Umbilical cord (tissue), 2 donors: ENCODE results near the gene PLEKHA3. TPM values are rescaled to one million over a fixed set of nuclear protein-coding genes. Genes with fewer than 3 reads are reported as not detected.
A peak's percentile ranks its signal among the peaks of the same experiment; 100 is the strongest.
"Not testable (repeated sequence)": the region's sequence is repeated elsewhere in the genome, so short reads cannot be mapped to it uniquely, and the experiment has no call there.

ENCODE experiments used
- DNase-seq: peaks from one replicate; pipeline ENCODE4 v3.0.0-alpha.2; 2015; ENCODE audit warnings: low spot score
- total RNA-seq: library from RNA; depleted of rRNA; stranded (reverse); fragments of >200 nt; gene quantifications from one replicate; pipeline ENCODE4 v1.2.3, GENCODE V29; 2014; ENCODE audit warnings: low replicate concordance; ENCODE audit not compliant: insufficient read depth

Gene PLEKHA3
- 19.0 TPM for total RNA-seq

DNA sequence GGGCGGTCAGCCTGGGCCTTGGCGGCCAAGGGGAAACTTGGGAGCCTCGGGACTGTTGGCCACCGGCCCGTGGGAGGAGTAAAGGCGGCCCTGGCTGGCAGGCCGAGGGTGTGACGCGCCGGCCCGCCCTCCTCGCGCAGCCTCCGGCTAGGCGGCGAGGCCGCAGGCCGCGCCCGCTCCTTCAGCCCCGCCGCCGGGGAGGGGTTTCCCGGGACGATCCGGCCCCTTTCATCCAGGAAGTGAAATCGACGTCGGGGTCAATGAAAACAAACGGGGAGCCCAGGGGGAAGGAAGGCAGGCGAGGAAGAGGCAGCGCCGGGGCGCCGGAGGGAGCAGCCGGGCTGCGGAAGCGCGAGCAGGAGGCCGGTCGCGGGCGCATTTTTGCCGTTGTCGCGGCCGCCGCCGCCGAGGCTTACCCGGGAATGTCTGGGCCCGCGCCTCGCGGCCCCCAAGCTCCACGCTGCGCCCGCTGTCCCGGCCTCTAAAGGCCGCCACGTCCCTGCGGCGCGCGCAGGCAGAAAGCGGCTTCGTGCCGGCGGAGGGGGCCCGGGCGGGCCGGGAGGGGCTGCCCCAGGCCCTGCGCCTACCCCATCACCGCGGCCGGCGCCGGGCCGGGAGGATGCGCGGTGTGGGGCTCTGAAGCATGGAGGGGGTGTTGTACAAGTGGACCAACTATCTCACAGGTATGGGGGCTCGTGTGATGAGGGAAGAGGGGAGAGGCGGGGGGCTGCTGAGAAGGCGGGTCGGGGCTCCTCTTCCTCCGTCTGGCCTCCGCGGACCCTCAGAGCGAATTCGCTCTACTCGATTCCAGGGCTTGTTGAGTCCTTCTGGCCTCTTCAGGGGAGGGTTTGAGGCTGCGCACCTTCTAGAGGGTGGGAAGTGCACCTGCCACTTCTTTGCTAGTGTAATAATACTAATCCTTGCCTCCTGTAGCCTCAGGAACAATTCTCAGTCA, at the start of gene PLEKHA3:
TSS of gene PLEKHA3 (plus strand) at position 231 of the 955 bp plus-strand sequence. CDS start at position 644, 413 bp downstream.
- peak; percentile 97 for DNase-seq

DNA sequence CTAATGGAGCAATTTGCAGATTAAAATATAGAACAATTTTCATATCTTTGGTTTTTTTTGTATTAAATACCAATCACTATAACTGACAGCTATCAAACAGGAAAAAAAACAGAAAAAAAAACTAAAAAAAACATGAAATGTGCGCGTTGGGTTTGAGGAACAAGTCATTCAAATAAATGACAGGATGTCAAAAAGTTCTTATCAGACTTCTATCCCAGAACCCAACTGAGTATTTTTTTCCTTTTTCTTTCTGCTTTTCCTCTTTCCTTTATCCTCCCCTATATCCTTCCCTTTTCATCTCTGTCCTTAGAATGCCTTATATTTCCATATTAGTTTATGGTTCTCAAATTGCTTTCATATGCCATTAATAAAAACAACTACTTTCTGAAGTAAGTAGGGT, 43.6 kb upstream of the PLEKHA3 start:
- DNase-seq: no peak

DNA sequence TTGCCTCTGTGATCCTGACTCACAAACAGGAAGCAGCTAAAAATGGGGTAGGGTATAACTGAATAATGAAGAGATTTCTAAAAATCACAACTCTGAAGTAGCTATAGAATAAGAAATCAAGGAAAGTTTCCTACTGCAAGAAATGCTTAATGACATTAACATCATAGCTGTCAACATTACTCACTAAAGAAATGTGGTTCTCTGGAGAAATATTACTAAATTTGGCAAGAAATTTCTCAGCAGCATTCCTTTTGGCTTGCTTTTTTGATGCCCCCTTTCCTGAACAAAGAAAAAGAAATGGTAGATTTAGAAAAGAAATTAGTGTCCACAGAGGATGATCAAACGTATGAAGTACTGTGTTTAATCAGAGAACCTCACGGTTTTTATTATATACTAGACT, 38.8 kb upstream of the PLEKHA3 start:
- no peak for DNase-seq

DNA sequence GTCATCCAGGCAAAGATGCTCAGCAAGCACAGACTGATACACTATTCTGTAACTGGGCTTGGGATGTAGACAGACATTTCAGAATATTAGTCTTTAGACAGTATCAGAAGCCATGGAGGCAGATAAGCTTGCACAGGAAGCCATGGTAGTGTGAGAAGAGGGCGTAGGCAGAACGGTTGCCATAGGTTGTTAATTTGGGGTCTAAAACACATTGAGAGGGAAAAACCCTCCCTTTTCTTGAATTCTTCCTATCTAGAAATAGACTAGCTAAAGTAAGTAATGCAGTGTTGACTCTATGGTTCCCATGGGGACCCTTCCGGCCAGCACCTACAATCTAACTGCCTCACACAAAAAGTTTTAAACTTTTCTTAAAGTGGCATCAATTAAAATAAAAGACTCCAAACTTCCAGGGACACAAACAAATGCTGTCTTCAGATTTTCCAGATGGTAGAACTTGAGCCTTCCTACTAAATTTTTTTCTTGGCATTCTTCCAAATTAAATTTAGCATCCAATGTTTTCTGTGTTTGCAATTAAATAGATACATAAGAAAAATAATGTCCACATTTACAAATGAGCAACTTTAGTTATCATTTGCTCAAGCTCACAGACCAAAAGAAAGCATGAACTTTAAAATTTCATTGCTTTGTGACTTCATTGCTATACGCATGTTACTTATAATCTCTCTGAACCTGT, 31.1 kb upstream of the PLEKHA3 start:
- DNase-seq: no peak

DNA sequence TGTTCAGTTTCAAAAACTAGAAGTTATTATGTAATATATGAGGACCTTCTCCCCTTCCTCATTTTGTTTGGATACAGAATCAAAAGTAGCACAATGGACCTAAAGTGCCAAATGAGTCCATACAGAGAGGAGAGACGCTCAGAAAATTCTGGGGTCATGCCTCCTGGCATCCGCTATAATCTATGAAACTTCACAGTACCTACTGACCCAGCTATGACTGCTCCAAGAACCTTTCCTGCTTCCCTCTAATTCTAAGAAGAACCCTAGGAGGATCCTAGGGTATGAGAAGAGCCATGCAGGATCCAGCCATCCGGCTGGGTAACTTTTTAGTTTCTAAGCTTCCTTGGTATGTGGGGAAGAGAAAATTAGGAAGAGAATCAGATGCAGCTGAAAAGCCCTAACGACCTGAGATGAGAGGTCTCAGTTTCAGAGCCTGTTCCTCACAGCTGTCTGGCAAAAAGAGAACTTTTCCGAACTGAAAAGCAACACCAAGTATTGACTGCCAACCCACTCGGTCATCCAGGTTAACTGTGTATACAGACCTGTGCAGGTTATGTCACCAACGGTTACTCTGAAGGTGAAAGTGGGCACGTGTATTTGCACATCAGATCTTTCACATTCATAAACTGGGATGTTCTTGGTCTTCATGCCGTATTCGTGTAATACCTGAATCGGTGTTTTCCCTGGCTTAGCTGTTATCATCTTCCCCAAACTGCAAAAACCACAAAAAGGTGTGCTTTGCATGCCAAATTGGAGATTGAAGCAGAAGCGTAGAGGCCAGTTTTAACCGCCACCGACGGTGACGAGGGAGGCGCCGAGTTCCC, 30.3 kb upstream of the PLEKHA3 start:
- DNase-seq: no peak

DNA sequence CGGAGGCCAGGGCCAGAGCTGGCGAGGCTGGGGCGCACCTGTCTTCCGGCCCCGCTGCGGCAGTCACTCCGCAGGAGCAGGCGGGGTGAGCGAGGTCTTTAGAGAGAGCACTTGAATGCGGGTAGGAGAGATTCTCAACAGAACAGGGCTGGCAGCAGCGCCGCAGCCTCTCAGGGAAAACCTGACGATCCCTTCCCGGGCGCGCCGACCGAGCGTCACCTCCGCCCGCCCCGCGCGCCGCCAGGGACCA, 29.8 kb upstream of the PLEKHA3 start:
- DNase-seq: no peak

DNA sequence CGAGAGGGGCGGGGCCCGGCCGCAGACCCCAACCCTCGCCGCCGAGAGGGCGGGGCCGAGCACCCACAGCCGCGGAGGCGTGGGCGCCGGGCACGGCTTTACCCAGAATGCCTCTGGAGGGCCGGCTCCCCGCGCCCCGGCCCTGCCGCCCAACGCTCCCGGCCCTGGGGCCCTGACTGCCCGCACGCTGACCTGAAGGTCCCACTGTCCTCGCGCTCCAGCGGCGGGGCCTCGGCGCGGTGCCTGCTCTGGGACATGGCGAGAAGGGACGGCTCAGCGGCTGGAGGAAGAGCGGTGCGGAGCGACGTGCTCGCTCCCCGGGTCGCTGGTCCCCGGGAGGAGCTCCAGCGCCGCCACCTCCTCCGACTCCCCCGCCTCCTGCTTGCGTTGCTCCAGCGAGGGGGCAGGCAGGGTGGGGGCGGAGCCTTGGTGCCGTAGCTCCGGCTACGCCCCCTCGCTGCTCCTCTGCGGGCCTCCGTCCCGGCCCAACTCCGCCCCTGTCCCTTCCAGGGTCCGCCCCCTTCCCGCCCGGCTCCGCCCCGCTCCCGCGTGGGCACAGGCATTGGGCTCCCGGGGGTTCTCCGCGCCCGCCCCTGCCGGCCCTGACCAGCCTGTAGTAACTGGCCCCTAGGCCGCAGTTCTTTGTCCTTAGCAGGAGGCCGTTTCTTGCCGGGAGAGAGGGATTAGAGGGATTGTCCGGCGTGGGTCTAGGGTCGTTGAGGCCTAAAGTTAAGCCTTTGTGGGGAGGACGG, 29.3 kb upstream of the PLEKHA3 start, which contains the start of the genes PJVK and PRKRA:
TSS of gene PJVK (plus strand) at position 605 of the 752 bp plus-strand sequence. CDS start 2,032 bp downstream, outside the sequence.
TSS of gene PRKRA (minus strand) at position 402 of the 752 bp plus-strand sequence. CDS start at position 257, 145 bp downstream.
- peak; percentile 99 for DNase-seq

DNA sequence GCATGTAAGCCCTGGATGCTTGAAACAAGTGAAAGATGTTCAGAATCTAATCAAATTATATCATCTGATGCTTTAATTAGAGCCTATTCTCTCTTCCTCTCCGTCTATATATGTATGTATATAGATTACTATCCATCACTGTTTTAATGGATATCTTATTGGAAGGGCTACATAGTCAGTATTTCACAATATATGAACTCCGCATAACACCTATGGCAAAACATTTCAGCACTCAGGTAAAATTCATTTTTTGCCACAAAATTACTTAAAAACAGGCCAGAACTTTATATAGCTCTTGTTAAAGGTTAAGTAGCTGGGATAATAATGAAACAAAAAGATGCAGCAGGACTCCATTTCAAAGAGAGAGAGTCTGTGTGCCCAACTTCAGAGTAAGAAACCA, 27.9 kb upstream of the PLEKHA3 start:
- no peak for DNase-seq

DNA sequence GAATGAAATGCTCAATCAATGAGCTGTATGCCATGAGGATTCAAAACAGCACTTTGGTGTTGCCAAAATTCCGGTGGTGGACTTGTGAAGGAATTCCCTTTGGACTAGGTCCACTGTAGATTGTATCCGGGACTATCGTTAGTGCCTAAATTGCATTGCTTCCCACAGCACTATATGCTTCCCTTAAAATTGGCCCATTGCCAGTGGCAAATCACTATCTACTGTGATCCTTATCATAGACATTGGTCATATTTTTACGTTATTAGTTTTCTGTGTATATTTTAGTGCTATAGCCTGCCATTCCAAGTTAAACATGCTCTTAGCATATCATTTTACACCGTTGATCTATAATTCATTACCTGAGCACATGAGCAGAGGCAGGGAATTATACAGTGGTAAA, 27.4 kb upstream of the PLEKHA3 start:
- DNase-seq: no peak

DNA sequence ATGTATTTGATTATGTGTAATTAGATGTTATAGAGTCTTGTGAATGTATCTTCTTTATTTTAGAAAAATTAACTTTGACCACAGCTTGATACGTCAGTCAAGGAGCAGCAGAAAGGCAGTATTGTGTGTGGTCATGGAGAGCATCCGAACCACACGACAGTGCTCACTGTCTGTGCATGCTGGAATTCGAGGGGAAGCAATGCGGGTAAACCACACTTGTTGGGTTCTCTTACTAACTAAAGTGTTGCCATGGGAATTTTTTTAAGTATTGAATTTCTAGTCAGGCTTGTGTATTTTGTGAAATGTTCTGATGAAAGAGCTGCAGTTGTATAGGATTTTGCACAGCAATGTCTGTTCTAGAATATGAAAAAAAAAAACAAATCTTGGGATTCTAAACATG, 24.3 kb upstream of the PLEKHA3 start:
- DNase-seq: no peak

DNA sequence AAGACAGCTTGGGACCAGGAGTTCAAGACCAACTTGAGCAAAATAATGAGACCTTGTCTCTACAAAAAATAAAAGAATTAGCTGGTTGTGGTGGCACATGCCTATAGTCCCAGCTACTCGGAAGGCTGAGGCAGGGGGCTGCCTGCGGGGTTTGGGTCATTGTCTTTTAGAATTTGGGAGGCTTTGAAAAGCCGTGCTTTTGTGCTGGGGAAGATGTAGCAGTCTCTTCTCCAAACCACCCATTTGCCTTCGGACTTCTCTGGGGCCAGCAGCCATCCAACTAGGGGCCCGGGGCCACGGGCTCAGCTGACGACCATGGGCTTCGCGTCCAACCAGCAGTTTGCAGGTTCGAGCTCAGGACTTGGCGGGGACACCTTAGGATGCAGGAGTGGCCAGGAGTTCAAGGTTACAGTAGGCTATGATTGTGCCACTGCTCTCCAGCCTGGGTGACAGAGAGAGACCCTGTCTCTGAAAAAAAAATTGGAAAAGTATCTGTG, 22.8 kb upstream of the PLEKHA3 start:
- no peak for DNase-seq

DNA sequence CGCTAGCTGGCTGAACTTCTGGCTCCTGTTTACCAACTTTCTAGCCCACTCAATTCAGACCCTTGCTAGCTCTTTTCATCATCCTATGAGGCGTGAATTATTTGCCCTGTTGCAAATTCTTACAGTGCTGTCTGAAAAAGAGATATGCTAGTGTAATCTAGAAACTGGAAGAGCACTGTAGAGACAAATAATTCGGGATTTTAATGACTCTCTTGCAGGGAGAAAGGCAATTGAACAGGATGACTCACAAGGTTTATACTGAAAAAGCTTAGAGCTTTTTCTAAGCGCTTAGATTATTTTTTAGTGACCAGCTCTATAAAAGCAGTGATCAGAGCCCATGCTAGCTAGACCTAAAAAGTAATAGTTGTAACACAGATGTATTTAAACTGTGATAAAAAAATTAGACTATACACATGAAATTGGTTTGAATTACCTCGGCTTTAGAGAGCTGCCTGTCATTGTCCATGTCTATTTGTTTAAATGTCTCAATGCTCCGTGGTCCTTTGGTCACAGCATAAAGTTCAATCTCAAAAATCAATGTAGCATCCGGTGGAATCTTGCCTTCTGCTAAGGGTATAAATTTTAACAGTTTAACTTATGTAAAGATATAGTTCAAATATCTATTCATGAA, 10.9 kb upstream of the PLEKHA3 start:
- DNase-seq: no peak

DNA sequence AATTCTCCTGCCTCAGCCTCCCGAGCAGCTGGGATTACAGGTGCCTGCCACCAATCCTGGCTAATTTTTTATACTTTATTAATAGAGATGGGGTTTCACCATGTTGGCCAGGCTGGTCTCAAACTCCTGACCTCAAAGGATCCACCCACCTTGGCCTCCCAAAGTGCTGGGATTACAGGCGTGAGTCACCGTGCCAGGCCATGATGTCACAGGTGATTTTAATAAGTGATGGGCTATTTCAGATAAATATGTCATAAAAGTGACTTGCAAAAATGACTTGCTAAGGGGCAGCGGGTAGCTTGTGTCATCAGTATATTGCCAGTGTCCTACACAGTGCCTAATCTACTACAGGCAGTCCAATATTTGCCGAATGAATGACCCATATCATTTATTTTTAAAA, 8.9 kb upstream of the PLEKHA3 start:
- not testable (repeated sequence) for DNase-seq

DNA sequence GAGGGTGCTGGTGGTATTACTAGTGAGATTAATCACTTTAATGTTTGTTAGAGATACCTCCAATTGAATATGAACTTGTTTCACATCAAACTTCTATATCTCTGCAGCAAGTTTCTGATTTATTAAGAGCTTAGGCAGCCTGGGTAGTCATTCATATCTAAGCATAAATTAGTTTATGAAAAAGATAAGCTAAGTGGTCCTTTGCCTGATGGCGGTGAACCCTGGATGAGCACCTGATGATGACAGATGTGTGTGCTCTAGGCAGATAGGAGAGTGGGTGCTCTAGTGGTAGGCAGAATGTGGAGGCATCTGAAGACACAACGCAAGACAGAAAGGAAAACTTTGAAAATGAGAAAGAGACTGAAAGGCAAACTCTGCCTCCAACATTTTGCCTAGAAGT, 6.9 kb upstream of the PLEKHA3 start:
- no peak for DNase-seq

DNA sequence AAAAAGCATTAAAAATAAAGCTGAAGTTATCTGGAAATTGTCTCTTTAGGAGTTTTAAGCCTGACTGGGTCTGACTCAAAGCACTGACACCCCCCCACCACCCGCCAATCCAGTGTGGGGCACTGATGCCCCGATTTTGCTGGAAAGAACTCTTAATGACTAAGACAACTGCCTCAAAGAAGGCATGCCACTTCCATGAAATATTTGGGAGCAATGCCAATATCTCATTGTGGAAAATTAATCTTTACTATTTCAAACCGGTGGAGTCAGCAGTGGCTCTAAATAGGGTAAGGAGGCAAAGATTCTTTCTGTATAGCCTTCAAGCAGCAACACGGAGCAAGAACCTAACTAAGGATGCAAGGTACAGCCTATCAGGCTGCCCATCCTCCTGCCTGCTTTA, 6.3 kb upstream of the PLEKHA3 start:
- no peak for DNase-seq

DNA sequence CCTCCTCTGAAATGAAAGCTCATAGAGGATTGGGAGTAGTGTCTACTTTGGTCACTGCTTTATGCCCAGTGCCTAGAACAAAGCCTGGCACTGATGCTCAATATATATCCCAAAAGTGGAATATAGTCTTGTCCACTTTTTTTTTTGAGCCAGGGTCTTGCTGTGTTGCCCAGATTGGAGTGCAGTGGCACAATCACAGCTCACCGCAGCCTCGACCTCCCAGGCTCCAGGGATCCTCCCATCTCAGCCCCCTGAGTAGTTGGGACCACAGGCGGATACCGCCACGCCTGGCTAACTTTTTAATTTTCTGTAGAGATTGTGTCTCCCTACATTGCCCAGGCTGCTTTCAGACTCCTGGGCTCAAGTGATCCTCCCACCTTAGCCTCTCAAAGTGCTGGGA, 5.7 kb upstream of the PLEKHA3 start:
- DNase-seq: no peak

DNA sequence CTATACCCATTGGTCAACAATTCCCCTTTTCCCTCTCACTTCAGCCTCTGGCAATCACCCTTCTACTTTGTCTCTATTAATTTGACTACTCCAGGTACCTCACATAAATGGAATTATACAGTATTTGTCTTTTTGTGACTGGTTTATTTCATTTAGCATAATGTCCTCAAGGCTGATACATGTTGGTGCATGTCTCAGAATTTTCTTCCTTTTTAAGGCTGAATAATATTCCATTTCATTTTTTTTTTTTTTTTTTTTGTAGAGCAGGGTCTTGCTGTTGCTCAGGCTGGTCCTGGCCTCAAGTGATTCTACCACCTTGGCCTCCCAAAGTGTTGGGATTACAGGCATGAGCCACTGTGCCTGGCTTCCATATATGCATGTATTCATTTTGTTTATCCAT, 3.8 kb upstream of the PLEKHA3 start:
- DNase-seq: no peak

DNA sequence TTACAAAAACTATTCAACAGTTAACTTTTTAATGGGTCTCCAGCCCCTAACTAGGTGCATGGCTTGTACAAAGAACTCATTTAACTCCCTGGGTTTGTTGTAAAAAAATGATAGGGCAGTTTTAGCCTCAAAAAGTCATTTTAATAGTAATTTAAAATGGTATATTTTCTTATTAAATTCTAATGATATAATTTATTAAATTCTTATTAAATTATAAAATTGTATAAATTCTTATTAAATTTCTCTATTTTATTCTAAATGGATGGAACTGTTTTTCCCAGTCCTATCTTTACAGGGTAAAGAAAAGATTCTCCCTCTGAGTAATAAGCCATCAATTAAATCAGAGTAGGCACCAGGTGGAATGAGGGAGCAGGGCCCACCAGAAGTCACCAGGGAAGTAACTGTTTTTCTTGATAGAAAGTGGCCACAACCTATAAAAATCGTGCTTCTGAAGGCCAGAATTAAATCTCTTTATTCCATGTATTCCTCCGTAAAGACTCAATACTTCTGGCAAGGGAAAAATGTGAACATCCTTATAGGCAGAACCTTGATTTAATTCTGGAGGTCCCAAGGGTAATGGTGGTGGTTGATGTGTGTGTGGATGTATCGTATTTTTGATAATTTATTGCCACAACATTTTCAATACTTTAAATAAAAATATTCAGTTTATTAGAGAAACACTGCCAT, 2.7 kb upstream of the PLEKHA3 start:
- peak; percentile 22 for DNase-seq

DNA sequence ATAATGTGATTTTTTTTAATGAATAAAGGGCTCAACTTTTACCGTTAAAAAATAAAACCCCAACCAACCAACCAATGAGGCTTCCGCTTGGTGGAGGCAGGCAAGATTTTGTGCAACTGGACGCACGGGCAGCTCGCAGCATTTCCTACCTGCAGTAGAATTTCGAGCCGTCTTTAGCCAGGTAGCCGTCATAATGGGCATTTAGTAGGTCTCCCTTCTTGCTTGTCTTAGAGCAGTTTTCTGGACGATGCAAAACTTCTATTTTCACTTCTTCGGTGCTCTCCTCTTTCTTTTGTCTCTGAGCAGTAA, 2.2 kb upstream of the PLEKHA3 start:
- DNase-seq: no peak
